HG03342 (cell line): ENCODE measurements around the gene LRIG2.
A peak's percentile ranks its signal among the peaks of the same experiment; 100 is the strongest.
"Not testable (repeated sequence)": the region's sequence is repeated elsewhere in the genome, so short reads cannot be mapped to it uniquely, and the experiment has no call there.

Source experiments
- ATAC-seq: cut with Tn5 transposase; IDR thresholded peaks from one replicate; pipeline ENCODE4 v1.9.1; 2021; ENCODE audit warnings: mild to moderate bottlenecking, moderate library complexity; ENCODE audit not compliant: unreplicated experiment

Gene LRIG2

GRCh38 chr1:113072757-113073478 lies at the start of gene LRIG2:
LRIG2 (plus strand) TSS chr1:113073198; CDS start chr1:113073407, 209 bp downstream.
- peak; percentile 96 for ATAC-seq

GRCh38 chr1:113023316-113023715 lies 49.7 kb upstream of the LRIG2 start:
- ATAC-seq, result not testable (repeated sequence)

GRCh38 chr1:113027007-113027406 lies 46.0 kb upstream of the LRIG2 start:
- ATAC-seq, result no peak

GRCh38 chr1:113027449-113027848 lies 45.5 kb upstream of the LRIG2 start:
- ATAC-seq, result no peak

- no peak for ATAC-seq
Measured at GRCh38 chr1:113029822-113030221, 43.2 kb upstream of the LRIG2 start.

- peak; percentile 46 for ATAC-seq
Measured at GRCh38 chr1:113031171-113031933, 41.6 kb upstream of the LRIG2 start.

GRCh38 chr1:113035086-113035485 lies 37.9 kb upstream of the LRIG2 start:
- no peak for ATAC-seq

- no peak for ATAC-seq
Measured at GRCh38 chr1:113036639-113037321, 36.2 kb upstream of the LRIG2 start.

- ATAC-seq, result no peak
Measured at GRCh38 chr1:113040041-113040440, 33.0 kb upstream of the LRIG2 start.

GRCh38 chr1:113040718-113041412 lies 32.1 kb upstream of the LRIG2 start:
- no peak for ATAC-seq

GRCh38 chr1:113041569-113042284 lies 31.3 kb upstream of the LRIG2 start:
- no peak for ATAC-seq

GRCh38 chr1:113042285-113043143 lies 30.5 kb upstream of the LRIG2 start:
- ATAC-seq, result peak; percentile 69

GRCh38 chr1:113043144-113043488 lies 29.9 kb upstream of the LRIG2 start:
- ATAC-seq, result not testable (repeated sequence)

- ATAC-seq, result no peak
Measured at GRCh38 chr1:113046569-113046968, 26.4 kb upstream of the LRIG2 start.

- ATAC-seq, result no peak
Measured at GRCh38 chr1:113048064-113048463, 24.9 kb upstream of the LRIG2 start.

- no peak for ATAC-seq
Measured at GRCh38 chr1:113053344-113054126, 19.5 kb upstream of the LRIG2 start.

GRCh38 chr1:113055570-113055969 lies 17.4 kb upstream of the LRIG2 start:
- ATAC-seq, result no peak

GRCh38 chr1:113057006-113057405 lies 16.0 kb upstream of the LRIG2 start:
- ATAC-seq, result no peak
